Myocyte (in vitro differentiated cells): ENCODE data around the gene SEC61G. TPM values are rescaled to one million over a fixed set of nuclear protein-coding genes. Genes with fewer than 3 reads are reported as not detected.

Experiments
- DNase-seq: peaks from one replicate; pipeline ENCODE4 v3.0.0-alpha.2; 2012; ENCODE audit warnings: low read depth
- total RNA-seq: library from RNA; depleted of rRNA; stranded (reverse); fragments of >200 nt; gene quantifications from 2 replicates; pipeline ENCODE4 v1.2.3, GENCODE V29; 2014

Gene SEC61G
- total RNA-seq, 1 donor from 2014 or later, result 828 TPM

DNA sequence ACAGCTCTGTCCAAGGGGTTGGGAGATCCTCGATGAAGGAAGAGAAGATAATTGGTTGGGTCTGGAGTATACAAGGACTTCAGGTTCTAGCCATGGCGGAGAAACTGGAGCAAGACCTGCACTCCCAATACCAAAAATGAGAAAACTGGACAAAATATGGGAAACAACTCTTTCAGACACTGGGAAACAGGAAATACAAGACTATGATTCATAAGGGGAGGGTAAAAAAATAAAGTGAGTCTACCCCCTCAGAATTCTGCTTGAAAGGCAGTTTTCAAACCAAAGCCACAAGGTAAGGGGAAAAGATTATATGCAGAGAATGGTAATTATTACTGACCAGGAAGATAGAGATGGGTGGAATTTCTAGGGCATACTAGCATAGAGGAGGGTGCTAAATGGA lies 10.2 kb upstream of the SEC61G start:
- no peak for DNase-seq

DNA sequence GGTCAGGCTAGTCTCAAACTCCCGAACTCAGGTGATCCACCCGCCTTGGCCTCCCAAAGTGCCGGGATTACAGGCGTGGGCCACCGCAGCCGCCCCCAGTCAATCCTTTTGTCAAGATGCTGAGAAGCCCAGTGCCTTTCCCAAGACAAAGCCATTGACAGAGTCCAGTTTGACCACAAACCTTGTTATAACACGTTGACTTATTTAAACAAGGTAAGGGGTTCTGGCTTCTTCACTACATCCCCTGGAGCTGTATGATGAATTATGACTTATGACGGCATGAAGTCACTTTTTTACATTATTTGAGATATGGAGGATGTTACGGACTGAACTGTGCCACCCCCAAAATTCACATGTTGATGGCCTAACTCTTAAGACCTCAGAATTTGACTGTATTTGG lies 5.8 kb upstream of the SEC61G start:
- no peak for DNase-seq

DNA sequence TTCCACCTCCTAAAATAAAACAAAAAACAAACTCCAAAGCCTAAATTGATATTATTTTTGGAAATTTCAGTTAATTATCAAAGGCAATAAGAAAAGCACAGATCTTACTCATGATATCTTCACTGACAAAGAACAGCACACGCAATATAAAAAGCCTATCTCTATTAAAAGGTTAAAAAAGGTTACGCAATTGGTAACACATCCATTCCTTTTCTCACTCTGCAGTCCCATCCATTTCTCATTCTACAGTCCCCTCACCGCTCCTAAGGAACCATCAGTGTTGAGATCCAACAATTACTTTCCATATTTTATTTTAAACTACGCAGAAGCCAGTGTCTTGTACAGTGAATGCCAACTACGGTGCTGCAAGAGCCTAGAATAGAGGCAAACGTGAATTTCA lies 1.3 kb downstream of the SEC61G start:
- DNase-seq, result no peak

DNA sequence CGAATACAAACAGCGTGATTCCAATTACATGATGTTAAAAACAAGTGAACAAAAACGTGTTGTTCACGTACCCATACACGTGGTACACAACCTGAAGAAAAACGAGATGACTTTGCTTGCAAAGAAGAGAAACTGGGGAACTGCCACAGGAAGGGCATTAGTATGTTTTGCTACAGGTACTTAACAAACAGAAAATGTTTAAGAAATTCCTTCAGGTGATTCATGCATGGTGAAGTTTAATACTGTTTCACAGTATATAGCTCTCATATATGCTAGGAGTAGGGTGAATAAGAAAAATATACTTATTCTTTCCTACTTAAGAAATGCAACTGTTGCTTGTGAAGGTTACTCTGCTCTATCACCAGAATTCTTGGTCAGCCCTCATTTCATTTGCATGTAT lies 9.8 kb downstream of the SEC61G start:
- DNase-seq, result no peak

DNA sequence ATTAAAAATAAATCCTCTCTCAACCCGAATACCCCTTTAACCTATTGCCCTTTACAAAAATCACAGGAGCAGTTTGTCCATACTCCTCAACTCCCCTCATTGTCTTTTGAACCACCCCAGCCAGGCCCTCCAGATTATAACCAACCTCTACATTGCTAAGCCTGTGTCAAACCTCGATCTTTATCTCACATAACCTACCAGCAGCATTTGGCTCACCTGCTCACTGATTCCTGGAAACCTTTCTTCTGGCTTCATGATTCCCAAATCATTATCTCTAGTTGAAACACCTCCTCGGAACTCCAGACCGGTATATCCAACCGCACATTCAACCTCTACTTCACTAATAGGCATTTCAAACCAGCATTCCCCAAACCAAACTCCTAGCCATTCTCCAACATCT lies 11.8 kb downstream of the SEC61G start:
- DNase-seq, result no peak

DNA sequence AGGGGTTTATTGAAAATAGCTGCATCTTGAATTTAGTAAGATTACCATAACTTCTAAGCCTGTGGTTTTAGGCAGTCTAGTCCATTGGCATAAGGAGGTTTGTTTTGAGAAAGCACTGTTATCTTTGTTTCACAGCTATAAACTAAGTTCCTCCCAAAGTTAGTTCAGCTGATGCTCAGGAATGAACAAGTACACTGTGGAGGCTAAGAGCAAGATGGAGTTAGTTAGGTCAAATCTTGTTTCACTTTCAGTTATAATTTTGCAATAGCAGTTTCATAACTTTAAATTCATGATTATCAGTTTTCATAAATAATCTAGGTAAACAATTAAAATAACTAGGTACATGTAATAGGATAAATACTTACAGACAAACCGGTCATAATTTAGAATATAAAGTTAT lies 15.4 kb downstream of the SEC61G start:
- DNase-seq, result no peak

DNA sequence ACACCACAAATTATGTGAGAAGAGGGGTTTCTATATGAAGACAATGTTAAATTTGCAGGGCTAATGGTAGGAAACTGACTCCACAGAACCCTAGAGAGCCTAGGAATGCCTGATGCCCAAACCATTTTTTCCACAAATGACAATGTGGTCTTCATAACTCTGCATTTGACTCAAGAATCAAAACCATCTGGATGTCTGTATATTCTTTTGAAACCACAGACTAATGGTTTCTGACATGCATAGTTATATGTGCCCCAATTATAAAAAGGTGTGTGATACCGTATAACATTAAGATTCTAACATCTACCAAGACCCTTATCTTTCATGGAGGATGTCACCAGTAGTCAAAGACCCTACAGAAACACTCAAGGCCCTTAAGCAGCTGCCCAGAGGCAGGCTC lies 20.3 kb downstream of the SEC61G start:
- DNase-seq, result no peak

DNA sequence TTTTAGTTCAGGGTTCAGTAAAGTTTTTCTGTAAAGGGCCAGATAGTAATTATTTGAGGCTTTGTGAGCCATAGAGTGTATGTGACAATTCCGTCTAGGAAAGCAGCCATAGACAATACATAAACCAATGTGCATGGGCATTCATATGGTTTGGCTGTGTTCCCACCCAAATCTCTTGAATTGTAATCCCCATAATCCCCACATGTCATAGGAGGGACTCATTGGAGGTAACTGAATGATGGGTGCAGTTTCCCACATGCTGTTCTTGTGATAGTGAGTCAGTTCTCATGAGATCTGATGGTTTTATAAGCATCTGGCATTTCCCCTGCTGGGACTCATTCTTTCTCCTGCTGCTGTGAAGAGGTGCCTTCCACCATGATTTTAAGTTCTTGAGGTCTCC lies 29.9 kb downstream of the SEC61G start:
- DNase-seq, result no peak

DNA sequence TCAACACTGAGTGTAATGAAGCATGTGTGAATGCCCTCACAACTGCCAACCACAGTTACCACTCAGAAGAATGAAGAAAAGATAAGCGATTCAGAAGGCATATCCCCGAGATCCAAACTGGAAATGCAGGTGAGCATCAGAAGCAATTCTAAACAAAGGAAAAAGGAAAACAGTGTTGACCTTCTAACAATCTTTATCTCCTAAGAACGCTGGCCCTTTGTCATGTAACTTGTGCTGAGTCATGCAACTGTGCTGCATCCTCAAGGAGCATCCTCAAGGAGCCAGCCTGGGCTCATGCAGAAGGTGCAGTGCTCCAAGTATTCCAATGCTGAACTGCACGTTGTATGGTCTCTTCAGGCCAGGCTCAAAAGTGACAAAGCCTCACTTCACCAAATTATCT lies 30.6 kb downstream of the SEC61G start:
- DNase-seq, result no peak

DNA sequence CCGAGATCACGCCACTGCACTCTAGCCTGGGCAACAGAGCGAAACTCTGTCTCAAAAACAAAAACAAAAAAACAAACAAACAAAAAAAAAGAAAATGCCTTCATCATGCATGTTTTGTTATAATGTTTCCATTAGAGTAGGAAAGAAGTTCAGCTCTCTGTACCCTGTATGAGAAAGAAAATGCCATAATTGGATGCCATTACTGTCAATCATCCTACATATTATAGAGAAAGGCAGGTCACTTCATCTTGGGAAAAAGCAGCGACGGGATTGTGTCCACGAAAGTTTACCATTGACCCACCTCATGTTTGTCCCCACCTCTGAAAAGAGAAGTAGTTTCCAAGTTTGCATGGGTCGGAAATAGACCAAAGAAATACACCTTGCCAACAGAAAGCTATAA lies 33.8 kb downstream of the SEC61G start:
- no peak for DNase-seq

DNA sequence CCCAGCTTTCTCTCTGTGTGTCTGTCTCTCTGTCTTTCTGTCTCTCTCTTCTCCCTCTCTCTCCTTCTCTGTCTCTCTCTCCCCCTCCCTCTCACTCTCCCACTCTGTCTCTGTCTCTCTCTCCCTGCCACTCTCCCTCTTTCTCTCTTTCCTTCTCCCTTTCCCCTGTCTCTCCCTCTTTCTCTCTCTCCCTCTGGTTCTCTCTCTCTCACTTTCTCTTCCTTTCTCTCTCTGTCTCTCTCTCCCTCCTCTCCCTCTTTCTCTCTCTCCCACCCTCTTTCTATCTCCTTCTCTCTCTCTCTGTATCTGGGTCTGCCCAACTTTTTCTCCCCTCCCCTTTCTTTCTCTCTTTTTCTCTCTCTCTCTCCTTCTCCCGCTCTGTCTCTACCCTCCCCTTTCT lies 36.5 kb downstream of the SEC61G start:
- no peak for DNase-seq

DNA sequence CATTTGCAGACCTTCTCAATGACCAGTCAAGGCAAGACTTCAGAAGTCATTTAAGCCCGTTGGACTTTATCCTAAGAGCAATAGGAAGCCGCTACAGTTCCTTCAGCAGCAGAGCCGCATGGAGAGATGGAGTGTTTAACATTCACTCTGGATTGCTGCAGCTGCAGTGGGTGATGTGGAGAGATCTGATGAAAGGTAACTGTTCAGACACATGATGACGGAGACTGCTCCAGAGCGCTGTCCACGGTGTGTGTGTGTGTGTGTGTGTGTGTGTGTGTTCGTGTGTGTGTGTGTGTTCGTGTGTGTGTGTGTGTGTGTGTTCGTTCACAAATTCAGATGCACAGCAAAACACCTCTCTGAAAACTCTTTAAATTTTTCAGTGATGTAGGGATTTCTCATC lies 37.0 kb downstream of the SEC61G start:
- no peak for DNase-seq

DNA sequence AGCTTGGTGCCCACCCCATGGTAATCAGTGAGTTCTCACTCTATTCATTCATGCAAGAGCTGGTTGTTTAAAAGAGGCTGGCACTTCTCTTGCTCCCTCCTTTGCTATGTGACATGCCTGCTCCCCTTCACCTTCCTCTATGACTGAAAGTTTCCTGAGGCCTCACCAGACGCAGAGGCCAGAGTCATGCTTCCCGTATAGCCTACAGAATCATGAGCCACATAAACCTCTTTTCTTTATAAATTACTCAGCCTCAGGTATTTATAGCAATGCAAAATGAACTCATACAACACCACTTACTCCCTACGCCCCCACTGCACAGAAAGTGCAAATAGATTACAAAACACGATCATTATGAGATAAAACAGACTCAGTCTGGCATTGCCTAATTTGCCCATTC lies 39.0 kb downstream of the SEC61G start:
- DNase-seq, result no peak

DNA sequence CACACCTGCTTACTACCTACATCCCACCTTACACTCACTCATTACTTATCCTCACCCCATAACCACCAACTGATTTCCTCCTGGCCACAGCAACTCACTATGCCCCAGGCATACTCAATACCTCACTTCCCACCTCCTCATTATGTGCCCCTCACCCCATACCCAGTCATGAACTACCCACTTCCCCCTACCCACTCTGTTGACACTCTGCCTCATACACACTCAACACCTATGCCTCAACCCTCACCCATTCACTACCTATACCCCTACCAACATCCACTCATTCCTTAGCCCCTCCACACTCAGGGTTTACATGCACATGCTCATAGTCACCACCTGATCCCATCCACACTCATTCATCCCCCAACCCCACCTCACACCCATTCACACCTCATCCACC lies 39.6 kb downstream of the SEC61G start:
- DNase-seq, result no peak

DNA sequence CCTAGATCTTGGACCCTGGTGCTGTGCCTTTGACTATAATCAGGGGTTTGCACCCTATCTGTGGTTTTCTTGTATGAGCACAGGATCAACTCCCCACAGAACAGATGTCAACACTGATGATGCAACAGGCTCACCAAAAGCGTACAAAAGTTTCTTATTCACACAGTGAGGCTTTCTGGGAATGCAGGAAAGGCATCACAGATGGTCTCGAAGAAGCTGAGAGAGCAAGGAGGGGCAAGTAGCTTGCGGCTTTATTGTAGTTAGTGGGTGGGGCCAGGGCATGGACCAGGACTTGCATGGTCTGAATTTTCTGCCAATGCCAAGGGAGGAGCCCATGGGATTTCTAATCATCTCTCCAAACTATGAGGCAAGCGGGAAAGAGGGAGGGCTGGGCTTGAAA lies 46.2 kb downstream of the SEC61G start:
- DNase-seq, result peak; percentile 40

DNA sequence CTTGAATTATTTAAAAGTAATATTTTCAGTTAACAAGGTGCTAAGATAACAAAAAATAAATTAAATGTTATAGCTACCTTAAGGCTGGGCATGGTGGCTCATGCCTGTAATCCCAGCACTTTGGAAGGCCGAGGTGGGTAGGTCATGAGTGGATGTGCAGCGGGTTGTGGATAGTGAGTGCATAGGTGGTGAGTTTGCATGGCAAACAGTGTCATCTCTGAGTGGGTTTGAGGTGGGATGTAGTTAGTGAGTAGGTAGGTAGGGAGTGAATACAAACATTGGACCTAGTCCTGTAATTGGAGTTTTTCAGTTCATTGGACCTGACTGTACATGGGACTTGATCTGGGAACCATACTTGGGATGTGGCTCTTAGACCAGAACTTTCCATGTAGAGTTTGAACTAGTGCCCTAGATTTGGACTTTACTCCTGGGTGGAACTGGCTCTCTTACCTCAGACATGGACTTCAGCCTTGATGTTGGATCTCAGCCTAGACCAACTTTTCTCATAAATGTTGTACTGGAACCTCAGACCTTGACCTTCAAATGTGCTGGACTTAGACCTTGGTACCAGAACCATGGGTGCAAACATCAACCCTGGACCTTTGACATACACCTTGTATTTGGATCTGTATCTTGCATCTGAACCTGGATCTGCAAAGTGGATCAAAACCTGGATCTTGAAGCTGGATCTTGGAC lies 47.0 kb downstream of the SEC61G start:
- DNase-seq, result no peak

DNA sequence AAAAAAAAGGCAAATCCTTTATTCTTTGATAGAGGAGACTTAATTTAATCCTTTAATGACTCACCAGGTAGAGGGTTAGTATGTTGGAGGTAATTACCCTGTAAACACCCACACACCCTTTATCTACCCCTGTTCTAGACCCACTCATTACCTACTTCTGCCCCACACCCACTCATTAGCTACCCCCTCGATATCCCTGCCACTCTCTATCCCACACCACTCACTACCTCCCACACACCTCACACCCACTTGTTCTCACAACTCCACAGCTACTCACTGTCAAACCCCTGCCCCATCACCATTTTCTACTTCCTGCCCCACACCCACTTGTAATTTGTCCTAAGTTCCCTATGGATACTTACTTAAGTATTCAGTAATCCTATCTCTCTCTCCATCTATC lies 49.7 kb downstream of the SEC61G start:
- DNase-seq, result no peak

DNA sequence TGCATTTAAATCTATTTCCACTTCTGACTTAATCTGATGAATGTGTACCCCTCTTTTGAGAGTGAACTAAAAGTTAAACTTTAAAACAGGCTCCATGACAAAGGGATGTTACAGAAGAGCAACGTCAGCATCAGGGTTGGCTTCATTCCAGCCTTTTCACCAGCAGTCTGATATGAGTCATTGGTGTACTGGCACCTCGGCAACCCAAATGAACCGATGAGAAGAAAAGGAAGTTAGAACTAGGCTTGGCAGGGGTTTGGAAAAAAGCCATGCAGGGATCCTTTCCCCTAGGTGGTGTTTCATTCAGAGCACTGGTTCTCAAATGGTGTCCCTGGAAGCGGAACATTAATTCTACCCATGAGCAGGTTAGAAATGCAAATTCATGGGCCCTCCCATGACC lies 53.6 kb downstream of the SEC61G start:
- DNase-seq, result peak; percentile 69

DNA sequence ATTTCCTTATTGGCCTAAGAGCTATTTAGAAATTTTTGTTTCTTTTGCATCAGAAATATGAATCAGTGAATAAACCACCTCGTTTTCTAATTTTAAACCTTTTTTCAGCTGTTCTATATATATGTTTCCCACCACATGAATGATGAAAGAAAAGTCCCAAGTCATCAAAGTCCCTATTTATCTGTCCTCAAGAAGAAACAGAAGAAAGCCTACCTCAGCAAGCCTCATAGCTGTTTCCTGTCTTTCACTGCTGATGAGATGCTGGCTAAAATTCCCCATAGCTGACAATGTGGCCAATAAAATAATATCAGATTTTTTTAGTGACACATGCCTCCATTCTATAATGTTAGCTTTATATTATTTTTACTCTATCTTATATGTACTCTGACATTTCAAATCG lies 54.2 kb downstream of the SEC61G start:
- DNase-seq, result no peak

Other genes starting within 250 kb of the SEC61G start
- gene VSTM2A, start 216.8 kb downstream of the SEC61G start, total RNA-seq, result not detected in 2 replicates